HG03175 (cell line): ENCODE measurements around the gene CSTB.

Source experiments
- ATAC-seq: cut with Tn5 transposase; IDR thresholded peaks from one replicate; pipeline ENCODE4 v1.9.1; 2021; ENCODE audit warnings: mild to moderate bottlenecking, moderate library complexity; ENCODE audit not compliant: unreplicated experiment

Gene CSTB

DNA sequence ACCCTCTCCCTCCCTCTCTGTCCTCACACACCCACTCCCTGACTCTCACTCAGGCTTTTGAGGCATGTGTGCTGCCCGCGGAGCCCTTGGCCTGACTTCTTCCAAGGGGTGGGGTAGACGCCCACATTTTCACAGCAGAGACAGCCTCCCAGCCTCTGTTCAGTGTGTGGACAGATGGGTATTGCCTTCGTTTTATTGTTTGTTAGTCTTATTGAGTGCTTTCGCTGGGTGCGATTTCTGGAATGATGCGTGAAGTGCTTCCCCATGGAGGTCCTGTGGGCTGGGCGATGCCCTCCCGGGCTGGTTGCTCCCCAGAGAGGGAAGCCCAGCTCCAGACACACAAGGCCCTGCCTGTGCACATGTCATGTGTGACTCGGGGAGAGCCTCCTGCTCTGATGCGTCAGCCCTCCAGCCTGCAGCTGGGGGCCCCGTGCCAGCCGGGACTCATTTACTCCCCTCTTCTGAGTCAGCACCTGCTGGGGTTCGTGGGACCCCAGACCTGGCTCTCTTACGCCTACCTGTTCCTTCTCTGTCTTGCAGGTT is 42.5 kb downstream of the CSTB start:
- ATAC-seq = no peak

GRCh38 chr21:43733060-43733459 is 43.0 kb downstream of the CSTB start:
- ATAC-seq = no peak

DNA sequence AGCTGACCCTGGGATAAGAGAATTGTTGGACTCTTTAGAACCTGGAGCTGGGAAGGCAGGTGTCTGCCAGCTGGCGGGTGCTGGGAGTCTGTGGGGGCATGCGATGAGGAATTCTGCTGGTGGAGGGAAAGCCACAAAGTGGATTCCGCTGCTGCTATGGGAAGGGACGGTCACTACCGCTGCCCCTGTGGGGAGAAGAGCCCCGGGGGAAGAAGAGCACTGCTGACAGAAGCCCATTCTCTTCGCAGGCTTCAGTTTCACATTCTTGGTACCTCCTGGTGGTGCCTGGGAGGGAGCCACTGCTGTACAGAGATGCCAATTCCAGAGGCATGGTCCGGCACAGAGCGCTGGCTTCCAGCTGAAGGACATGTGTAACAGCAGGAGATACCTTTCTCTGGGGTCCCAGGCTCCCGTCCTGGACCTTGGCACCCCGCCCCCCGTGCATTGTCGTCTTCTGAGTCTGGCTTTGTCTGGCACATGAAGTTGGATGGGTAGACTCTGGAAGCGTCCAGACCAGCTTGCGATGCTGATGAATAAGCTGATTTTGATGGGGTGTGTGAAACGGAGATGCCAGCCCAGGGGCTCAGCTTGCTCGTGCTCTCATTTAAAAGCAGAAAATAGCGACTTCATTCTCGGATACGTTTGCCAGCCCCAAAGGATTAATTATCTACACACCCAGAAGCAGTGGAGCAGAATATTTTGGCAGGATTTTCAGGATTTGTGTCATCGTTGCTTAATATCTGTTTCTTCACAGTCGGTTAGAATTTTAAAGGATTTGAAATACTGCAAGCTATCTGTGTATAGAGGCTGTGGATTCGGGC is 44.0 kb downstream of the CSTB start:
- ATAC-seq = no peak

DNA sequence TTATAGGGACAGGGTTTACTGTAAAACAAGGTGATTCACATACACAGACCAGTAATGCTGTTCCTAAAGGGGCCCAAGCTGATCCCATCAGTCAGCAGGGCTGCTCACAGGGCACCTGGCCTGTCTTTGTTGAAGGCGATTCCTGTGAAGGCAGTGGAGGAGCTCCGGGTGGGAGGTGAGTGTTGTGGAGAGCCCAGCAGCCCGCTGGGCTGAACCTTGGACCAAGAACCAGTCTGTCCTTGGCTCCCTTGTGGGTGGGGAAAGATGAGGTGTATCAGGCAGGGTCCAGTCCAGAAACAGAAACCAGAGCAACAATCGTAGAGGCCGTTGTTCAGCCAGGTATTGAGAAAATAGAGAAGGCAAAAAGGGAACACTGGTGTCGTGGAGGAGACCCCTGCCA is 44.6 kb downstream of the CSTB start:
- no peak for ATAC-seq

- ATAC-seq = peak; percentile 72
Observed at GRCh38 chr21:43728467-43729390, 47.4 kb downstream of the CSTB start.

DNA sequence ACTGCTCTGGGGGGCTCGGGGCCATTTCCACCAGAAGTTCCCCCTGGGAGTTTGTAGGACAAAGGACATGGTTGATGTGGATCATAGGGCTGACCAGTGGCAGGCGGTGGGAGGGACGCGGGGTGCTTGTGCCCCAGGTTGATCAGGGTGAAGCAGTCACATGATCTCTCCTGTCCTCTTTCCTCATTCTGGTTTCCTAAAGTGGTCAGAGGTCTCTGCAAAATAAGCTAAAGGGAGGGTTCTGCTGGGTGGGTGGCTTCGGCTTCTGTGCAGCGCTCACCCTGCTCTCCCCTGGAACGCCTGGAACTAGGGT is 48.0 kb downstream of the CSTB start:
- ATAC-seq = peak; percentile 5

GRCh38 chr21:43727519-43728153 is 48.5 kb downstream of the CSTB start:
- ATAC-seq = no peak

- no peak for ATAC-seq
Observed at GRCh38 chr21:43726686-43727518, 49.2 kb downstream of the CSTB start.
